ENCODE measurements around the gene LRRC32.

DNA sequence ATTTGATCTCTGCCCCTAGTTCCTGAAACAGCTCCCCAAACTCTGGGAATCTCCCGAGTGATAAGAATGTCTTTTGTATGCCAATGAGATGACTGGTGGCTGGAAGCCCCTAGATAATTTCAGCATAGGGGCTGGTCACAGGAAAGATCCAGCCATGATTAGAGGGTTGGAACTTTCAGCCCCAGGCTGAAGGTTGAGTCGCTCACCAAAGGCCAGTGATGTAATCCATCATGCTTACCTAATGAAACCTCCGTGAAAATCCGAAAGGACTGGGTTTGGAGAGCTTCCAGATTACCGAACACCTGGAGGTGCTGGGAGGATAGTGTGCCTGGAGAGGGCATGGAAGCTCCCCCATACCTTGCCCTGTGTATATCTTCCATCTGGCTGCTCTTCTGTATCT is 26.0 kb downstream of the LRRC32 start:
- TF ChIP-seq CTCF (IDR thresholded peaks at IDR 0.05) (no peak), POLR2AphosphoS5 (IDR thresholded peaks at IDR 0.05; ENCODE audit: insufficient read depth in 1 of 2, low read depth in 1 of 2) (no peak)

Measured in vagina (tissue), 2 donors.